Measurements from ENCODE around the gene DCLK3.

DCLK3 gene

DNA sequence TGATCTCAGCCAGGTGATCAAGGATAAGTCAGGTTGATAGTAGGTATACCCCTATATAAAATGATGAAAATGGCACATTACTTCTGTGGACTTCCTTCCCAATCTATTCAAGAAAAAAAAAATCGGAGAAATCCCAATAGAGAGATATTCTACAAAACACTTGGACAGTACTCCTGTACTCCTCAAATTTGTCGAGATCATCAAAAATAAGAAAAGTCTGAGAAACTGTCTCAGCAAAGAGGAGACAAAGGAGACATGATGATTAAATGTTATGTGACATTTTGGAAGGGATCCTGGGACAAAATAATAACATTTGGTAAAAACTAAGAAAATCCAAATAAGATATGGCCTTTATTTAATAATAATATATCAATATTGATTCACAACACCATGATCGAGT, 94.6 kb downstream of the DCLK3 start:
- no peak for DNase-seq (ENCODE audit: low read depth)

DNA sequence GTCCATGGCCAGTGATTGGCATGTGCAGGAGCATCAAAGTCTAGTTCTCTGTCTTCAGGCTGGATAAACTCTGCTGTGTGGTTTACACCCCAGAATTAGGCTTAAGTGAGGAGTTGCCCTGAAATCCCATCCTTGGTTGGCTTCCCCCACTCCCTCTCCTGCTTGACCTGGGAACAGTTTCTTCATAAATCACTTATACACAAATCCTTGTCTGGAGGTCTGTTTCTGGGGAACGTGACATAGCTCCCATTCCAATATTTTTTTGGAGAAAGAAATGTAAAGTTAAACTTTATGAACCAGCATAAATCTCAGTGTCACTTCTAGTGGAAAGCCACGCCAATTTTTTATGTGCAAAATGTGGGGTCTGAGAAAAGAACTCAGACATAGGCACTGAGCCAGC, 98.2 kb downstream of the DCLK3 start:
- no peak for DNase-seq (ENCODE audit: low read depth)

DNA sequence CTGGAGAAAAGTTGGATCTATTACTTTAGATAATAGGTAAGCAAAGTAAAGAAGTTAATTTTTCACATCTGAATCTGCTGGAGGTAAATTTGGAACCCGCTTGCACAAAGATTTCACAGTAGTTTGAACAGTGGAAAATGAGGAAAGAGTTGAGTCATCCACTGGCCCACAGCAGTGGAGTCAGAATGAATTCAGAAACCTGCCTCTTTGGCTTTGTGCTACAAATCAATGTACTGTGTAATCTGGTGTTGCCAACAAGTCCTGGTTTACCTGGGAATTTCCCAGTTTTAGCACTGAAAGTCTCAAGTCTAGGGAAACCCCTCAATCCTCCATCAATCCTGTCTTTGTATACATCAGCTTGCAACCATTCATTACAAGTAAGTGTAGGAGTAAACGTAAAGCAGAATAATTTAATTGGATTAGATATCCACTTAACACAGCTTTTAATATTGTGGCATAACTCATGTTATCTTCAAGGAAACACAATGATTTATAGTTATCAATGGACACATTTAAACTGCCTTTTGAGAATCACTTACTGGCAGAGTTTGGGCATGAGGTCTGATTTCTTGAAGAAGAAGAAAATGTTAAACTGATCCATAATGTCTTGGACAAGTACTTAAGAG, 100.6 kb downstream of the DCLK3 start:
- no peak for DNase-seq (ENCODE audit: low read depth)

DNA sequence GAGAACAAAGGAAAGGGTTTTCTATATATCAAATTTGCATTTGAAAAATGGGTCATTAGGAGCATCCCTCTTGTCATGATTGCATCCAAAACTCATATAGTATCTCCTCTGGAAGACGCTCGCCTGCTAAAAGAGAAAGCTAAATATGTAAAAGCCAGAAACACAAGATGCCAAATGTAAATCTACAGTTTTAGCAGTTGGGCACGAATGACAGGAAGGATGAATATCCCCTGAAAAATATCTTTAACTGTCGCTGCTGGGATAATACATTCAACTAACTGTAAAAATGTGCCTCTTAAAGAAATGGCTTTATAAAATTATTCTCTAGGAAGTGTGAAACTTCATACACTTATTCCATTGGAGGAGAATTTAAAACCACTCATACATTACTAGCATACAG, 101.7 kb downstream of the DCLK3 start:
- no peak for DNase-seq (ENCODE audit: low read depth)
